Liver (tissue), 3 donors: ENCODE results near the gene ANKRD6.

Experiments
- ATF3 ChIP-seq: IDR thresholded peaks from 2 replicates; pipeline ENCODE4 v1.6.1; 2016; ENCODE audit warnings: antibody characterized with exemption
- CTCF ChIP-seq: fragments of 150-350 bp; IDR thresholded peaks from 2 replicates; pipeline ENCODE4 v1.5.1; 2017; ENCODE audit warnings: improper control_type of control experiment, low read depth, low read length; ENCODE audit not compliant: missing input control
- FOXA1 ChIP-seq: IDR thresholded peaks from 2 replicates; pipeline ENCODE4 v1.6.1; 2016; ENCODE audit warnings: antibody characterized with exemption
- FOXA2 ChIP-seq: IDR thresholded peaks from 2 replicates; pipeline ENCODE4 v1.6.1; 2016; ENCODE audit warnings: antibody characterized with exemption
- GABPA ChIP-seq, 2 donors: IDR thresholded peaks in 1 of 2; conservative IDR thresholded peaks in 1 of 2; 2 replicates each; pipeline ENCODE4 v1.6.1; 2016; ENCODE audit warnings: antibody characterized with exemption in 2 of 2, mild to moderate bottlenecking in 1 of 2, moderate library complexity in 1 of 2
- HNF4G ChIP-seq: IDR thresholded peaks from 2 replicates; pipeline ENCODE4 v1.6.1; 2016; ENCODE audit warnings: antibody characterized with exemption
- MAX ChIP-seq: IDR thresholded peaks from 2 replicates; pipeline ENCODE4 v1.6.1; 2016; ENCODE audit warnings: antibody characterized with exemption
- NR2F2 ChIP-seq: IDR thresholded peaks from 2 replicates; pipeline ENCODE4 v1.6.1; 2016; ENCODE audit warnings: antibody characterized with exemption
- RAD21 ChIP-seq, 2 donors: IDR thresholded peaks; 2 replicates each; pipeline ENCODE4 v1.6.1; 2016; ENCODE audit warnings: antibody characterized with exemption in 2 of 2, mild to moderate bottlenecking in 2 of 2
- REST ChIP-seq: IDR thresholded peaks from 2 replicates; pipeline ENCODE4 v1.6.1; 2016; ENCODE audit warnings: antibody characterized with exemption, mild to moderate bottlenecking
- SP1 ChIP-seq: IDR thresholded peaks from 2 replicates; pipeline ENCODE4 v1.6.1; 2018; ENCODE audit warnings: antibody characterized with exemption, mild to moderate bottlenecking
- YY1 ChIP-seq: IDR thresholded peaks from 2 replicates; pipeline ENCODE4 v1.6.1; 2016; ENCODE audit warnings: antibody characterized with exemption, mild to moderate bottlenecking
- ZBTB33 ChIP-seq: IDR thresholded peaks from 2 replicates; pipeline ENCODE4 v1.6.1; 2016; ENCODE audit warnings: antibody characterized with exemption
- donor health status: healthy.
- donor health status: healthy.

- TF ChIP-seq SP1 (no peak), CTCF (no peak), FOXA2 (no peak), RAD21 (IDR thresholded peaks at IDR 0.05) (no peak), GABPA (IDR thresholded peaks at IDR 0.05 in 1 of 2, conservative IDR thresholded peaks at IDR 0.05 in 1 of 2) (no peak), HNF4G (no peak), ATF3 (no peak), REST (no peak), MAX (no peak), NR2F2 (no peak), ZBTB33 (no peak), FOXA1 (no peak), YY1 (no peak)
Measured at GRCh38 chr6:89660981-89661380, 228.0 kb downstream of the ANKRD6 start.
